Stomach (tissue), 4 donors: ENCODE measurements around the gene IL16.

Experiments
- CTCF ChIP-seq, 7 experiments: fragments of 450-650 bp in 4 of 7; fragments of 200-600 bp in 3 of 7; sonication (generic) in 3 of 7; IDR thresholded peaks; one replicate each; pipeline ENCODE4 v1.5.1; 2016 to 2019; ENCODE audit warnings: antibody characterized with exemption in 7 of 7, control low read depth in 2 of 7, mild to moderate bottlenecking in 1 of 7
- EP300 ChIP-seq: sonication (generic); formaldehyde crosslinking; IDR thresholded peaks from one replicate; pipeline ENCODE4 v1.6.1; 2017; ENCODE audit warnings: antibody characterized with exemption
- POLR2A ChIP-seq, 4 donors: fragments of 450-650 bp; IDR thresholded peaks; one replicate each; pipeline ENCODE4 v1.6.1; 2016; ENCODE audit warnings: antibody characterized with exemption in 4 of 4, control low read depth in 2 of 4, mild to moderate bottlenecking in 1 of 4, moderate library complexity in 1 of 4

GRCh38 chr15:81289910-81290309 lies 93.2 kb downstream of the IL16 start:
- TF ChIP-seq POLR2A (IDR thresholded peaks at IDR 0.05) (no peak), EP300 (no peak), CTCF (IDR thresholded peaks at IDR 0.05) (no peak)
